NCI-H2107 treated with DMSO at 0.1 percent for 48 hours (cell line): ENCODE data around the gene TTC7B.
A peak's percentile ranks its signal among the peaks of the same experiment; 100 is the strongest.
"Not testable (repeated sequence)": the region's sequence is repeated elsewhere in the genome, so short reads cannot be mapped to it uniquely, and the experiment has no call there.

ENCODE experiments used
- DNase-seq: peaks from one replicate; lab custom pipeline; 2025; ENCODE audit not compliant: unreplicated experiment; lab: John Stamatoyannopoulos, UW

TTC7B gene

GRCh38 chr14:90815822-90816662 lies at the start of gene TTC7B:
TTC7B (minus strand) TSS chr14:90816430; CDS start chr14:90816295, 135 bp downstream.
- peak; percentile 12 for DNase-seq

- no peak for DNase-seq
Observed at GRCh38 chr14:90864741-90865140, 48.5 kb upstream of the TTC7B start.

GRCh38 chr14:90858511-90858910 lies 42.3 kb upstream of the TTC7B start:
- no peak for DNase-seq

- no peak for DNase-seq
Observed at GRCh38 chr14:90857866-90858265, 41.6 kb upstream of the TTC7B start.

- DNase-seq: not testable (repeated sequence)
Observed at GRCh38 chr14:90856115-90856514, 39.9 kb upstream of the TTC7B start.

GRCh38 chr14:90853116-90853515 lies 36.9 kb upstream of the TTC7B start:
- no peak for DNase-seq

- DNase-seq: no peak
Observed at GRCh38 chr14:90851327-90852036, 35.3 kb upstream of the TTC7B start.

GRCh38 chr14:90850487-90850886 lies 34.3 kb upstream of the TTC7B start:
- no peak for DNase-seq

GRCh38 chr14:90849787-90850444 lies 33.7 kb upstream of the TTC7B start:
- DNase-seq: no peak

- no peak for DNase-seq
Observed at GRCh38 chr14:90848944-90849731, 32.9 kb upstream of the TTC7B start.

GRCh38 chr14:90846511-90846910 lies 30.3 kb upstream of the TTC7B start:
- no peak for DNase-seq

GRCh38 chr14:90844321-90844720 lies 28.1 kb upstream of the TTC7B start:
- DNase-seq: no peak

GRCh38 chr14:90842726-90843125 lies 26.5 kb upstream of the TTC7B start:
- DNase-seq: no peak

- DNase-seq: not testable (repeated sequence)
Observed at GRCh38 chr14:90840667-90841066, 24.4 kb upstream of the TTC7B start.

GRCh38 chr14:90839889-90840266 lies 23.6 kb upstream of the TTC7B start:
- no peak for DNase-seq

GRCh38 chr14:90839024-90839888 lies 23.0 kb upstream of the TTC7B start:
- DNase-seq: no peak

GRCh38 chr14:90838531-90838930 lies 22.3 kb upstream of the TTC7B start:
- not testable (repeated sequence) for DNase-seq

GRCh38 chr14:90837355-90837754 lies 21.1 kb upstream of the TTC7B start:
- no peak for DNase-seq

GRCh38 chr14:90836692-90837063 lies 20.4 kb upstream of the TTC7B start:
- no peak for DNase-seq

- no peak for DNase-seq
Observed at GRCh38 chr14:90831821-90832220, 15.6 kb upstream of the TTC7B start.
